NCI-H1436 treated with DMSO at 0.1 percent for 48 hours (cell line): ENCODE results near the gene WNT4.

ENCODE experiments used
- DNase-seq: peaks from one replicate; lab custom pipeline; 2025; lab: John Stamatoyannopoulos, UW

The WNT4 gene

GRCh38 chr1:22074803-22075202 lies 68.1 kb downstream of the WNT4 start:
- DNase-seq, result no peak

GRCh38 chr1:22071511-22071910 lies 71.4 kb downstream of the WNT4 start:
- DNase-seq, result no peak
